ENCODE results near the gene CLIC5.

CLIC5 gene

GRCh38 chr6:45922728-45923351 lies 92.8 kb downstream of the CLIC5 start:
- DNase-seq: peak; percentile 65 to 66

GRCh38 chr6:45921691-45922281 lies 93.9 kb downstream of the CLIC5 start:
- DNase-seq: no peak

GRCh38 chr6:45920819-45921511 lies 94.7 kb downstream of the CLIC5 start:
- peak in 1 of 2 donors; percentile 10 for DNase-seq

- no peak for DNase-seq
Measured at GRCh38 chr6:45917439-45917838, 98.2 kb downstream of the CLIC5 start.

- DNase-seq: no peak
Measured at GRCh38 chr6:45916692-45917091, 99.0 kb downstream of the CLIC5 start.

- no peak for DNase-seq
Measured at GRCh38 chr6:45915780-45916468, 99.7 kb downstream of the CLIC5 start.

GRCh38 chr6:45911691-45912090 lies 104.0 kb downstream of the CLIC5 start:
- no peak for DNase-seq

GRCh38 chr6:45903959-45904358 lies 111.7 kb downstream of the CLIC5 start:
- no peak for DNase-seq

GRCh38 chr6:45902984-45903383 lies 112.7 kb downstream of the CLIC5 start:
- DNase-seq: no peak

GRCh38 chr6:45901767-45902650 lies 113.7 kb downstream of the CLIC5 start:
- DNase-seq: no peak

- DNase-seq: no peak
Measured at GRCh38 chr6:45900808-45901752, 114.6 kb downstream of the CLIC5 start.

- DNase-seq: no peak
Measured at GRCh38 chr6:45899683-45899946, 116.0 kb downstream of the CLIC5 start.

GRCh38 chr6:45898941-45899682 lies 116.5 kb downstream of the CLIC5 start:
- DNase-seq: no peak

- no peak for DNase-seq
Measured at GRCh38 chr6:45896783-45897441, 118.7 kb downstream of the CLIC5 start.

GRCh38 chr6:45895569-45895968 lies 120.1 kb downstream of the CLIC5 start:
- no peak for DNase-seq

GRCh38 chr6:45892696-45893245 lies 122.9 kb downstream of the CLIC5 start:
- no peak for DNase-seq

- no peak for DNase-seq
Measured at GRCh38 chr6:45892196-45892595, 123.5 kb downstream of the CLIC5 start.

- DNase-seq: no peak
Measured at GRCh38 chr6:45886776-45887175, 128.9 kb downstream of the CLIC5 start.

- DNase-seq: no peak
Measured at GRCh38 chr6:45884336-45884735, 131.3 kb downstream of the CLIC5 start.

GRCh38 chr6:45882671-45883070 lies 133.0 kb downstream of the CLIC5 start:
- no peak for DNase-seq
